ENCODE data around the gene CTTN.

The CTTN gene

DNA sequence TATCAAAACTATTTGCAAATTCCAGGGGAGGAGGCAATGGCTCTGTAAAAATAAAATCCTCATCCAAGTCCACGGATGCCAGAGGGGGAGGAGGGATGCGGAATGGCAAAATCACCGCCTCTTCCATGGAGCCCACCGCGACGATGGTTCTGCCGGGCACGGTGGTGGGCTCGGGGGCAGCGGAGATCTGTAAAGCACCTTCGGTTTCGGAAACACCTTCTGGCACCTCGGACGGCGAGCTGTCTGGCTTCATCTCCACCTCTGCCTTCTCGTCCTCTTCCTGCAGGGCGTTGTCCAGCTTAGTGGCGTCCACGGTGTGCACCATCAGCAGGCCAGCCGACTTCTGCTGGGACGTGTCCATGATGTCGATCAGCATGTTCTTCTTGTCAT lies 87.7 kb downstream of the CTTN start:
- H3K4me3 ChIP-seq (ENCODE audit: low read length): no peak overlapping the region
- TF ChIP-seq, protein P1, sequence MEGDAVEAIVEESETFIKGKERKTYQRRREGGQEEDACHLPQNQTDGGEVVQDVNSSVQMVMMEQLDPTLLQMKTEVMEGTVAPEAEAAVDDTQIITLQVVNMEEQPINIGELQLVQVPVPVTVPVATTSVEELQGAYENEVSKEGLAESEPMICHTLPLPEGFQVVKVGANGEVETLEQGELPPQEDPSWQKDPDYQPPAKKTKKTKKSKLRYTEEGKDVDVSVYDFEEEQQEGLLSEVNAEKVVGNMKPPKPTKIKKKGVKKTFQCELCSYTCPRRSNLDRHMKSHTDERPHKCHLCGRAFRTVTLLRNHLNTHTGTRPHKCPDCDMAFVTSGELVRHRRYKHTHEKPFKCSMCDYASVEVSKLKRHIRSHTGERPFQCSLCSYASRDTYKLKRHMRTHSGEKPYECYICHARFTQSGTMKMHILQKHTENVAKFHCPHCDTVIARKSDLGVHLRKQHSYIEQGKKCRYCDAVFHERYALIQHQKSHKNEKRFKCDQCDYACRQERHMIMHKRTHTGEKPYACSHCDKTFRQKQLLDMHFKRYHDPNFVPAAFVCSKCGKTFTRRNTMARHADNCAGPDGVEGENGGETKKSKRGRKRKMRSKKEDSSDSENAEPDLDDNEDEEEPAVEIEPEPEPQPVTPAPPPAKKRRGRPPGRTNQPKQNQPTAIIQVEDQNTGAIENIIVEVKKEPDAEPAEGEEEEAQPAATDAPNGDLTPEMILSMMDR (IDR thresholded peaks at IDR 0.05; ENCODE audit: insufficient read depth, low read depth, low read length, missing control alignments): no peak
- no peak for DNase-seq (ENCODE audit: low read depth)

All from epithelial cell of esophagus (primary cell).